ENCODE data around the gene C1QTNF8.
"Not testable (repeated sequence)": the region's sequence is repeated elsewhere in the genome, so short reads cannot be mapped to it uniquely, and the experiment has no call there.

The C1QTNF8 gene

GRCh38 chr16:1107141-1107540 lies 11.1 kb upstream of the C1QTNF8 start:
- DNase-seq: no peak

- no peak for DNase-seq
Measured at GRCh38 chr16:1106659-1107058, 10.6 kb upstream of the C1QTNF8 start.

- peak; percentile 28 to 50 for DNase-seq
Measured at GRCh38 chr16:1105888-1106620, 10.0 kb upstream of the C1QTNF8 start.

- DNase-seq: no peak
Measured at GRCh38 chr16:1103636-1103980, 7.6 kb upstream of the C1QTNF8 start.

GRCh38 chr16:1102921-1103635 lies 7.0 kb upstream of the C1QTNF8 start:
- peak; percentile 51 to 75 for DNase-seq

GRCh38 chr16:1102333-1102700 lies 6.3 kb upstream of the C1QTNF8 start:
- DNase-seq: no peak

- no peak for DNase-seq
Measured at GRCh38 chr16:1101573-1102332, 5.7 kb upstream of the C1QTNF8 start.

- DNase-seq: no peak
Measured at GRCh38 chr16:1101133-1101532, 5.1 kb upstream of the C1QTNF8 start.

- DNase-seq: no peak
Measured at GRCh38 chr16:1100084-1100800, 4.2 kb upstream of the C1QTNF8 start.

- no peak for DNase-seq
Measured at GRCh38 chr16:1099189-1100083, 3.4 kb upstream of the C1QTNF8 start.

- DNase-seq: no peak
Measured at GRCh38 chr16:1098266-1098991, 2.4 kb upstream of the C1QTNF8 start.

GRCh38 chr16:1097800-1098199 lies 1.8 kb upstream of the C1QTNF8 start:
- no peak for DNase-seq

- no peak for DNase-seq
Measured at GRCh38 chr16:1097156-1097555, 1.1 kb upstream of the C1QTNF8 start.

GRCh38 chr16:1095450-1096168 lies 435 bp downstream of the C1QTNF8 start:
- no peak for DNase-seq

GRCh38 chr16:1094601-1095449 lies 1.2 kb downstream of the C1QTNF8 start:
- no peak for DNase-seq

GRCh38 chr16:1094124-1094479 lies 1.9 kb downstream of the C1QTNF8 start:
- no peak for DNase-seq

- DNase-seq: no peak
Measured at GRCh38 chr16:1093284-1094123, 2.5 kb downstream of the C1QTNF8 start.

GRCh38 chr16:1092685-1093283 lies 3.3 kb downstream of the C1QTNF8 start:
- not testable (repeated sequence) for DNase-seq

Measured in stimulated activated CD4-positive, alpha-beta T cell treated with anti-CD3 and anti-CD28 coated beads, Interleukin-4, amount 100 ng/mL, for 4 hours (primary cell).